Superior temporal gyrus (tissue), 1 donor: ENCODE data around the gene SBSN.

Source experiments
- DNase-seq: peaks from one replicate; pipeline ENCODE4 v3.0.0-alpha.2; 2016; ENCODE audit errors: extremely low spot score

The SBSN gene, protein sequence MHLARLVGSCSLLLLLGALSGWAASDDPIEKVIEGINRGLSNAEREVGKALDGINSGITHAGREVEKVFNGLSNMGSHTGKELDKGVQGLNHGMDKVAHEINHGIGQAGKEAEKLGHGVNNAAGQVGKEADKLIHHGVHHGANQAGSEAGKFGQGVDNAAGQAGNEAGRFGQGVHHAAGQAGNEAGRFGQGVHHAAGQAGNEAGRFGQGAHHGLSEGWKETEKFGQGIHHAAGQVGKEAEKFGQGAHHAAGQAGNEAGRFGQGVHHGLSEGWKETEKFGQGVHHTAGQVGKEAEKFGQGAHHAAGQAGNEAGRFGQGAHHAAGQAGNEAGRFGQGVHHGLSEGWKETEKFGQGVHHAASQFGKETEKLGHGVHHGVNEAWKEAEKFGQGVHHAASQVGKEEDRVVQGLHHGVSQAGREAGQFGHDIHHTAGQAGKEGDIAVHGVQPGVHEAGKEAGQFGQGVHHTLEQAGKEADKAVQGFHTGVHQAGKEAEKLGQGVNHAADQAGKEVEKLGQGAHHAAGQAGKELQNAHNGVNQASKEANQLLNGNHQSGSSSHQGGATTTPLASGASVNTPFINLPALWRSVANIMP

GRCh38 chr19:35528218-35529038, at the start of gene SBSN:
SBSN (minus strand) TSS chr19:35528311; CDS start chr19:35528281, 30 bp downstream.
- no peak for DNase-seq

DNA sequence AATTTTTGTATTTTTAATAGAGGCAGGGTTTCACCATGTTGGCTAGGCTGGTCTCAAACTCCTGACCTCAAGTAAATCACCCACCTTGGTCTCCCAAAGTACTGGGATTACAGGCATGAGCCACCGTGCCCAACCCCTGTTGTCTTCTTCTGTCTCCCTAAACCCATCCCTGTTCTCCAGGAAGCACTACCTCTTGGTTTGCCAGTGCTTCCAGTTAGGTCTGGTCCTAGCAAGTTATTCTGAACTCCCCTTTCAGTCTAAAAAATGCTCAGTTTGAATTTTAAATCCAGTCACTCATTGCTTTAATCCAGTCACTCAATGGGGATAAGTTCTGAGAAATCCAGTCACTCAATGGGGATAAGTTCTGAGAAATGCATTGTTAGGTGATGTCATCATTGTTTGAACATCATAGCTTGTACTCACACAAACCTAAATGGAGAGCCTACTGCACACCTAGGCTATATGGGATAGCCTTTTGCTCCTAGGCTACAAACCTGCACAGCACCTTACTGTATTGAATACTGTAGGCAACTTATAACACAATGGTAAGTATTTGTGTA, 43.4 kb upstream of the SBSN start:
- DNase-seq, result no peak

GRCh38 chr19:35569281-35569781, 41.2 kb upstream of the SBSN start:
- DNase-seq, result no peak

- DNase-seq, result no peak
Measured at GRCh38 chr19:35566738-35567137, 38.6 kb upstream of the SBSN start.

- DNase-seq, result no peak
Measured at GRCh38 chr19:35565016-35565856, 37.1 kb upstream of the SBSN start.

DNA sequence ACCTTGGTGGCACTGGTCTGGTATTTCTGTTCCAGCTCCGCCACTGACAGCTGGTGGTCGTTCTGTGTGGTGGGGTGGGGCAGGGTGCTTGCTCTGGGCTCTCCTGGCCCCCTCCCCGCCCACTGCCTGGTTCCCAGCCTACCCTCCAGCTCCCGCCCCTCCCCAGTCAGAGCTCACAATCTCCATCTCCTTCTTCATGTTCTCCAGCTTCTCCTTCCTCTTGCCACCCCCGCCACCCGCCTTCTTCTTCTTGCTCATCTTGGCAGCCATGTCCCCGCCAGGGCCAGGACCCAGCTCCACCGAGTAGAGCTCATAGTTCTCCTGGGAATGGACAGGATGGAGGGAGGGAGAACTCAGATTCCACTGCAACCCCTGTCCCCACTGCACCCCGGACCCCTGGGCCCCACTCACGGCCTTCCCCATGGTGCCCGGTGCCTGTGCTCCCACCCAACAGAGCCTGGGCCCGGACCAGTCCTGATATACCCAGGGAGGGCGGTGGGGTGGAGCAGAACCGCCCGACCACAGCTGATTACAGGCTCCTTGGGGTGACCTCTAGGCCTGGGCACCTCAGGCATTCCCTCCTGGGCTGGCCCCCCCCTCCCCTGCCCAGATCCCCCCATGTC, 35.2 kb upstream of the SBSN start, which contains the start of gene ATP4A:
Gene ATP4A (minus strand): TSS at position 452 of the 623 bp plus-strand sequence. CDS start 29 bp downstream, at position 423.
- no peak for DNase-seq

- no peak for DNase-seq
Measured at GRCh38 chr19:35562776-35563175, 34.7 kb upstream of the SBSN start.

GRCh38 chr19:35562336-35562735, 34.2 kb upstream of the SBSN start:
- no peak for DNase-seq

- no peak for DNase-seq
Measured at GRCh38 chr19:35561436-35561835, 33.3 kb upstream of the SBSN start.

- DNase-seq, result no peak
Measured at GRCh38 chr19:35560677-35561076, 32.6 kb upstream of the SBSN start.

DNA sequence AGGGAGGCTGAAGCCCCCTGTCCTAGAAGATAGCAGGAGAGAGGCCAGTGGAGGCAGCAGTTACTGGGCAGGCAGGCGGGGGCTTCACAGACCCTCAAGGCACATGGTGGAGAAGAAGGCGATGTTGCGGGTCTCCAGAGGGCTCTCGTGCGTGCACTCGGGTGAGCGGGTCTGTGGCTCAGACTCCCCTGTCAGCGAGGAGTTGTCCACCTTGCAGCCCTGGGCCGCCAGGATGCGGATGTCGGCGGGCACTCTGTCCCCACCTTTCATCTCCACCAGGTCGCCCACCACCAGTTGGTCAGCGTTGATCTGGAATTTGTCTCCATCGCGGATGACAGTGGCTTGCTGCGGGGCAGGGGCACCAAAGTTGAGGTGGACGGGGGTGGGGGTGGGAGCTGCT, 32.2 kb upstream of the SBSN start:
- DNase-seq, result no peak

DNA sequence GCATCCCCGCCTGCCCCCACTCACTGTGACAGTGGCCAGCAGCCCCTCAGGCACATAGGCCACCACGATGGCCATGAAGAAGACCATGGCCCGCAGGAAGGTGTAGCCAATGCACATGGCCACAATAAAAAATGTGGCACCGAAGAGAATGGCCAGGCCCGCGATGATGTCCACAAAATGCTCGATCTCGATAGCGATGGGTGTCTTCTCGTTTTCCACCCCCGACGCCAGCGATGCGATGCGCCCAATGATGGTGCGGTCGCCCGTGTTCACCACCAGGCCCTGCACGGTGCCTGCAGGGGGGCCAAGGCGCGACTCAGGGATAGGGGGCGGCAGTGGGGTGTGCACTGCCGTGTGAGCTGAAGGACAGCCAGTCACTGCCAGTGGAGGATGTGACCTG, 31.7 kb upstream of the SBSN start:
- DNase-seq, result no peak

- no peak for DNase-seq
Measured at GRCh38 chr19:35559281-35559659, 31.2 kb upstream of the SBSN start.

DNA sequence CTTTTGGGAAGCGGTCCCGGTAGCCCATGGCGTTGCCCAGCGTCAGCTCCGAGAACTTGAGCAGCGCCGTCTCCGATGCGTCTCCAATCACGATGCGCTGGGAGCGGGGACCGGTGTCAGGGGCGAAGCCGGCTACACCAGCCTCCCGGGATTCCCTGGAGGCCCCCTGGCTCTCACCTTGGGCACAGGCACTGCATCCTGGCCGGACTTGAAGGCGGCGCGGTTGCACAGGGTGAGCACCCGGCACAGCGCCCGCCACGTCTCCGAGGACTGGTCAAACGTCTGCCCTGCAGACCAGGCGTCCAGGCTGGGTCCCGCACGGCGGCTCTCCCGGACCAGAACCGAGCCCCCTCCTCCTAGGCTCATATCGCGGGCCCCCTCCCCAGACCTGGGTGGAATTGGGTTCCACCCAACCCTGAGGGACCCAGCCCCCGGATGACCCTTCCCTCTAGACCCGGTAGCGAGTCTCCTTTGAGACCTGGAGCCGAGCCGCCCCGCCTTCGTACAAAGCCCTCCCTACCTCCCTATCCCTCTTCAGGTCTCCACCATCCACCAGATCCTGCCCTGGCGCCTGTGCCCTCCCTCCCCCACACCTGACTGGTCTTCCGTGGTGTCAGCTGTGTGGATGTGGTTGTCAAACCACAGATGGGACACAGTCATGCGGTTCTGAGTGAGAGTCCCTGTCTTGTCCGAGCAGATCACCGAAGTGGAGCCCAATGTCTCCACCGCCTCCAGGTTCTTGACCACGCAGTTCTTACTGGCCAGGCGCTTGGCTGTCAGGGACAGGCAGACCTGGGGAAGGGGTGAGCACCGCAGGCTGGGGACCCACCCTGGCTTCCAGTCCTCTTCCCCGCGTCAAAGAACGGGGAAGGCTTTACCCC, 30.5 kb upstream of the SBSN start:
- DNase-seq, result no peak

- no peak for DNase-seq
Measured at GRCh38 chr19:35557539-35558399, 29.7 kb upstream of the SBSN start.

DNA sequence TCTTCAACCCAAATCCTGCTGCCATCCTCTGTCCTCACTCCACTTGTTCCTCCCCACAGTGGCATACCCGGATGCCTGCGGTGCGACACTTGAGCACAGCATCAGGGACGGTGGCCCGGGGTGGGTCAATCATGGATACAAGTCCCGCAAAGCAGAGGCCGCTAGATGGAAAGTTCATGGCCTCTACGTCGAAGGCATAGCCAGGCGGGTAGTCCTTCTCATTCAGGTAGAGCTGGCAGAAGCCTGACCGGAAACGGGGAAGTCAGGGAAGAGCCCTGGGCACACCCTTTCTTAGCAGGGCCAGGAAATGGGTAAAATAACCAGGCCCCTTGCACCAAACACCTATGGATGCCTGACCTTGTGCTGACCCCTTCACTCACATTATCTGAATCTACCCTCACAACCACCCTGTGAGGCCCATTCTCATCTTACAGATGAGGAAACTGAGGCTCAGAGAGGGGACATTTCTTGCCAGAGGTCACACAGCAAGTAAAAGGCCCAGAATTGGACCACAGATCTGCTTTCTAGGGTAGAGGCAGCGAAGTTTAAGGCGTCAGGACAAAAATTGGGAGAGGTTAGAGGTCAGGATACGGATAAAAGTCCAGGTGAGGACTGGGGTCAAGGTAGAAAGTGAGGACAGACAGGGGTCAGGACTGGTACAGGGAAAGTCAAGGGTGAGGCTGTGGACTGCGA, 28.9 kb upstream of the SBSN start:
- DNase-seq, result no peak

- no peak for DNase-seq
Measured at GRCh38 chr19:35556025-35556590, 28.0 kb upstream of the SBSN start.
